HepG2 (cell line): Measurements from ENCODE around the gene ZCCHC17. TPM values are rescaled to one million over a fixed set of nuclear protein-coding genes. Genes with fewer than 3 reads are reported as not detected.
A peak's percentile ranks its signal among the peaks of the same experiment; 100 is the strongest.

ENCODE experiments used
- CREB1 ChIP-seq, 2 experiments: fragments of 450-650 bp in 1 of 2; IDR thresholded peaks; 2 replicates each; pipeline ENCODE4 v1.6.1; 2016 to 2017; ENCODE audit warnings: control low read depth in 1 of 2, mild to moderate bottlenecking in 1 of 2, missing compliant biosample characterization in 1 of 2, missing genetic modification characterization in 1 of 2
- DPF2 ChIP-seq: sonication (generic); formaldehyde crosslinking; IDR thresholded peaks from 2 replicates; pipeline ENCODE4 v1.4.0; 2020; ENCODE audit warnings: mild to moderate bottlenecking, low read depth, missing genetic modification reagents, borderline replicate concordance
- EHMT2 ChIP-seq: fragments of 200-600 bp; sonication (generic); IDR thresholded peaks from 2 replicates; pipeline ENCODE4 v1.7.0; 2017; ENCODE audit warnings: antibody characterized with exemption, low read depth, low read length, borderline replicate concordance
- MATR3 ChIP-seq: sonication (generic); formaldehyde crosslinking; IDR thresholded peaks from 2 replicates; pipeline ENCODE4 v1.4.0; 2020; ENCODE audit warnings: missing genetic modification reagents
- MIER2 ChIP-seq: IDR thresholded peaks from 2 replicates; pipeline ENCODE4 v1.6.1; 2016; ENCODE audit warnings: missing biosample characterization, missing genetic modification reagents
- NR2F1 ChIP-seq, 2 experiments: fragments of 450-650 bp in 1 of 2; formaldehyde crosslinking in 1 of 2; IDR thresholded peaks; 2 replicates each; pipeline versions ENCODE4 v1.5.0 to v1.6.1; 2016 to 2020; ENCODE audit warnings: mild to moderate bottlenecking in 1 of 2, missing compliant biosample characterization in 1 of 2, missing genetic modification reagents in 1 of 2, moderate library complexity in 1 of 2
- SRSF9 ChIP-seq: fragments of 200-400 bp; formaldehyde crosslinking; IDR thresholded peaks from 2 replicates; pipeline ENCODE4 v1.6.1; 2018; ENCODE audit warnings: borderline replicate concordance, mild to moderate bottlenecking, low read depth, low read length; ENCODE audit not compliant: insufficient read depth, poor library complexity, severe bottlenecking
- ZNF367 ChIP-seq: sonication (generic); formaldehyde crosslinking; IDR thresholded peaks from 2 replicates; pipeline ENCODE4 v1.4.0; 2020; ENCODE audit warnings: missing genetic modification reagents, borderline replicate concordance
- ZNF605 ChIP-seq: sonication (generic); formaldehyde crosslinking; IDR thresholded peaks from 2 replicates; pipeline ENCODE4 v1.8.0; 2022; ENCODE audit warnings: mild to moderate bottlenecking, missing genetic modification reagents
- ZXDC ChIP-seq: sonication (generic); formaldehyde crosslinking; IDR thresholded peaks from 2 replicates; pipeline ENCODE4 v1.5.0; 2020; ENCODE audit warnings: mild to moderate bottlenecking, missing genetic modification reagents
- polyA plus RNA-seq, 8 experiments: library from polyadenylated mRNA; depleted of rRNA in 3 of 8; stranded (reverse) in 7 of 8; unstranded in 1 of 8; fragments of >200 nt; fragmentation: Illumina TruSeq in 4 of 8; extraction: Trizol in 4 of 8; gene quantifications; 2 replicates each; pipeline versions ENCODE4 v1.2.1 to v1.2.3, GENCODE V29; 2011 to 2016; ENCODE audit warnings: low read depth in 4 of 8, missing spikeins in 1 of 8, mixed read lengths in 1 of 8; ENCODE audit not compliant: insufficient read depth in 1 of 8
- total RNA-seq, 5 experiments: library from RNA; depleted of rRNA; stranded (reverse); fragments of >200 nt; fragmentation: Illumina TruSeq; extraction: Trizol; gene quantifications; 2 replicates each; pipeline ENCODE4 v1.2.3, GENCODE V29; 2016; ENCODE audit warnings: low read depth in 1 of 5
- TF ChIP-seq, protein P1 (sequence below): sonication (generic); formaldehyde crosslinking; IDR thresholded peaks from 2 replicates; pipeline ENCODE4 v1.8.0; 2022; ENCODE audit warnings: mild to moderate bottlenecking, missing genetic modification reagents, borderline replicate concordance
- TF ChIP-seq, protein P2 (sequence below): IDR thresholded peaks from 2 replicates; pipeline ENCODE4 v1.6.1; 2012; ENCODE audit warnings: low read depth, low read length, improper control_type of control experiment
- TF ChIP-seq, protein P3 (sequence below), 2 experiments: IDR thresholded peaks; 2 replicates each; pipeline ENCODE4 v1.6.1; 2011 to 2012; ENCODE audit warnings: low read length in 2 of 2, borderline replicate concordance in 1 of 2, low read depth in 1 of 2, mild to moderate bottlenecking in 1 of 2, moderate library complexity in 1 of 2
- TF ChIP-seq, protein P4 (sequence below): sonication (generic); formaldehyde crosslinking; IDR thresholded peaks from 2 replicates; pipeline ENCODE4 v1.8.1; 2022; ENCODE audit warnings: low read depth, mild to moderate bottlenecking, missing genetic modification reagents

The ZCCHC17 gene
- total and polyA plus RNA-seq, 2 of the 13 experiments (the other 11 are each of a cell fraction or from before 2014, with no cell fraction given): 20.5 to 53.0 TPM

GRCh38 chr1:31394584-31395193 lies 97.9 kb downstream of the ZCCHC17 start (continued):
- no peak for TF ChIP-seq CREB1 (IDR thresholded peaks at IDR 0.05)
- peak; percentile 53; the same call in 1 of the 2 replicates for TF ChIP-seq CREB1 (CRISPR knock-in tag; IDR thresholded peaks at IDR 0.05)
- TF ChIP-seq, protein P1, sequence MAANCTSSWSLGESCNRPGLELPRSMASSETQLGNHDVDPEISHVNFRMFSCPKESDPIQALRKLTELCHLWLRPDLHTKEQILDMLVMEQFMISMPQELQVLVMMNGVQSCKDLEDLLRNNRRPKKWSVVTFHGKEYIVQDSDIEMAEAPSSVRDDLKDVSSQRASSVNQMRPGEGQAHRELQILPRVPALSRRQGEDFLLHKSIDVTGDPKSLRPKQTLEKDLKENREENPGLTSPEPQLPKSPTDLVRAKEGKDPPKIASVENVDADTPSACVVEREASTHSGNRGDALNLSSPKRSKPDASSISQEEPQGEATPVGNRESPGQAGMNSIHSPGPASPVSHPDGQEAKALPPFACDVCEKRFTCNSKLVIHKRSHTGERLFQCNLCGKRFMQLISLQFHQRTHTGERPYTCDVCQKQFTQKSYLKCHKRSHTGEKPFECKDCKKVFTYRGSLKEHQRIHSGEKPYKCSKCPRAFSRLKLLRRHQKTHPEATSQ (CRISPR knock-in tag): no peak
- no peak for TF ChIP-seq EHMT2
- TF ChIP-seq ZNF605 (CRISPR knock-in tag): 0 out of 2 replicates have a peak, but pooled peaks have one; percentile 25
- TF ChIP-seq, protein P2, sequence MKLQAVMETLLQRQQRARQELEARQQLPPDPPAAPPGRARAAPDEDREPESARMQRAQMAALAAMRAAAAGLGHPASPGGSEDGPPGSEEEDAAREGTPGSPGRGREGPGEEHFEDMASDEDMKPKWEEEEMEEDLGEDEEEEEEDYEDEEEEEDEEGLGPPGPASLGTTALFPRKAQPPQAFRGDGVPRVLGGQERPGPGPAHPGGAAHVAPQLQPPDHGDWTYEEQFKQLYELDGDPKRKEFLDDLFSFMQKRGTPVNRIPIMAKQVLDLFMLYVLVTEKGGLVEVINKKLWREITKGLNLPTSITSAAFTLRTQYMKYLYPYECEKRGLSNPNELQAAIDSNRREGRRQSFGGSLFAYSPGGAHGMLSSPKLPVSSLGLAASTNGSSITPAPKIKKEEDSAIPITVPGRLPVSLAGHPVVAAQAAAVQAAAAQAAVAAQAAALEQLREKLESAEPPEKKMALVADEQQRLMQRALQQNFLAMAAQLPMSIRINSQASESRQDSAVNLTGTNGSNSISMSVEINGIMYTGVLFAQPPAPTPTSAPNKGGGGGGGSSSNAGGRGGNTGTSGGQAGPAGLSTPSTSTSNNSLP: no peak
- TF ChIP-seq MIER2 (CRISPR knock-in tag): 0 out of 2 replicates have a peak, but pooled peaks have one; percentile 39
- TF ChIP-seq, protein P3, sequence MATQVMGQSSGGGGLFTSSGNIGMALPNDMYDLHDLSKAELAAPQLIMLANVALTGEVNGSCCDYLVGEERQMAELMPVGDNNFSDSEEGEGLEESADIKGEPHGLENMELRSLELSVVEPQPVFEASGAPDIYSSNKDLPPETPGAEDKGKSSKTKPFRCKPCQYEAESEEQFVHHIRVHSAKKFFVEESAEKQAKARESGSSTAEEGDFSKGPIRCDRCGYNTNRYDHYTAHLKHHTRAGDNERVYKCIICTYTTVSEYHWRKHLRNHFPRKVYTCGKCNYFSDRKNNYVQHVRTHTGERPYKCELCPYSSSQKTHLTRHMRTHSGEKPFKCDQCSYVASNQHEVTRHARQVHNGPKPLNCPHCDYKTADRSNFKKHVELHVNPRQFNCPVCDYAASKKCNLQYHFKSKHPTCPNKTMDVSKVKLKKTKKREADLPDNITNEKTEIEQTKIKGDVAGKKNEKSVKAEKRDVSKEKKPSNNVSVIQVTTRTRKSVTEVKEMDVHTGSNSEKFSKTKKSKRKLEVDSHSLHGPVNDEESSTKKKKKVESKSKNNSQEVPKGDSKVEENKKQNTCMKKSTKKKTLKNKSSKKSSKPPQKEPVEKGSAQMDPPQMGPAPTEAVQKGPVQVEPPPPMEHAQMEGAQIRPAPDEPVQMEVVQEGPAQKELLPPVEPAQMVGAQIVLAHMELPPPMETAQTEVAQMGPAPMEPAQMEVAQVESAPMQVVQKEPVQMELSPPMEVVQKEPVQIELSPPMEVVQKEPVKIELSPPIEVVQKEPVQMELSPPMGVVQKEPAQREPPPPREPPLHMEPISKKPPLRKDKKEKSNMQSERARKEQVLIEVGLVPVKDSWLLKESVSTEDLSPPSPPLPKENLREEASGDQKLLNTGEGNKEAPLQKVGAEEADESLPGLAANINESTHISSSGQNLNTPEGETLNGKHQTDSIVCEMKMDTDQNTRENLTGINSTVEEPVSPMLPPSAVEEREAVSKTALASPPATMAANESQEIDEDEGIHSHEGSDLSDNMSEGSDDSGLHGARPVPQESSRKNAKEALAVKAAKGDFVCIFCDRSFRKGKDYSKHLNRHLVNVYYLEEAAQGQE (IDR thresholded peaks at IDR 0.05; ENCODE audit: borderline replicate concordance in 1 of 2, low read depth in 1 of 2, low read length in 2 of 2): no peak
- TF ChIP-seq, protein P4, sequence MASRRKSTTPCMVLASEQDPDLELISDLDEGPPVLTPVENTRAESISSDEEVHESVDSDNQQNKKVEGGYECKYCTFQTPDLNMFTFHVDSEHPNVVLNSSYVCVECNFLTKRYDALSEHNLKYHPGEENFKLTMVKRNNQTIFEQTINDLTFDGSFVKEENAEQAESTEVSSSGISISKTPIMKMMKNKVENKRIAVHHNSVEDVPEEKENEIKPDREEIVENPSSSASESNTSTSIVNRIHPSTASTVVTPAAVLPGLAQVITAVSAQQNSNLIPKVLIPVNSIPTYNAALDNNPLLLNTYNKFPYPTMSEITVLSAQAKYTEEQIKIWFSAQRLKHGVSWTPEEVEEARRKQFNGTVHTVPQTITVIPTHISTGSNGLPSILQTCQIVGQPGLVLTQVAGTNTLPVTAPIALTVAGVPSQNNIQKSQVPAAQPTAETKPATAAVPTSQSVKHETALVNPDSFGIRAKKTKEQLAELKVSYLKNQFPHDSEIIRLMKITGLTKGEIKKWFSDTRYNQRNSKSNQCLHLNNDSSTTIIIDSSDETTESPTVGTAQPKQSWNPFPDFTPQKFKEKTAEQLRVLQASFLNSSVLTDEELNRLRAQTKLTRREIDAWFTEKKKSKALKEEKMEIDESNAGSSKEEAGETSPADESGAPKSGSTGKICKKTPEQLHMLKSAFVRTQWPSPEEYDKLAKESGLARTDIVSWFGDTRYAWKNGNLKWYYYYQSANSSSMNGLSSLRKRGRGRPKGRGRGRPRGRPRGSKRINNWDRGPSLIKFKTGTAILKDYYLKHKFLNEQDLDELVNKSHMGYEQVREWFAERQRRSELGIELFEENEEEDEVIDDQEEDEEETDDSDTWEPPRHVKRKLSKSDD: no peak
- TF ChIP-seq ZXDC (CRISPR knock-in tag): no peak
- no peak for TF ChIP-seq DPF2 (CRISPR knock-in tag)
- no peak for TF ChIP-seq ZNF367 (CRISPR knock-in tag)
- no peak for TF ChIP-seq MATR3 (CRISPR knock-in tag)
- peak in 1 of 2 experiments; percentile 17; a peak in 1 of 4 replicates for TF ChIP-seq NR2F1 (CRISPR knock-in tag; IDR thresholded peaks at IDR 0.05)
- TF ChIP-seq SRSF9: no peak
